ENCODE measurements around the gene AP1B1. TPM values are rescaled to one million over a fixed set of nuclear protein-coding genes. Genes with fewer than 3 reads are reported as not detected.
A peak's percentile ranks its signal among the peaks of the same experiment; 100 is the strongest.

AP1B1 gene
- total RNA-seq, 1 experiment from 2014 or later: 68.1 TPM

DNA sequence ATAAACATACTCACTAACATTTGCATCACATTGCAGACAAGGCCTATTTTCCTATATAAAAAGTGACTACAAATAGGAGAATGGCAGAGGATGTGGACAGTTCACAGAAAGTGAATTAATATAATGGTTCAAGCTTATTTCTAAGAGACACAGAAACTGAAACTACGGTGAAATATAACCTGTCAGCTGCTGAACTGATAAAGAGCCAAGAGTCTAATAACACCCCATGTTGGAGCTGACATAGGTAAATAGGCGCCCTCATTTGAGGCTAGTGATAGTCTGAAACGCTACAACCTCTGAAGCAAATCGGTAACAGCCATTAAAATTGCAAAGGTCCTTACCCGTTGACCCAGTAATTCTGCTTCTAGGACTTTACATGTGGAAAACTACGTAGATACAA is 14.0 kb downstream of the AP1B1 start:
- BruUV-seq (replicated peaks): no TSS peak
- ChIA-PET CTCF (no interaction called here), POLR2A (ENCODE audit: low non-redundant PET) (no interaction called here)
- no peak for DNase-seq (ENCODE audit: low spot score)
- Histone ChIP-seq H3K36me3 (ENCODE audit: insufficient read depth, low read length, poor library complexity, severe bottlenecking) (no peaks in the 10 kb centered on the region), H3K27ac (ENCODE audit: low read depth, low read length, poor library complexity, severe bottlenecking) (no peak overlapping the region), H3K27me3 (replicated peaks; ENCODE audit: insufficient read depth, low read depth, low read length, poor library complexity) (no peaks in the 10 kb centered on the region), H3K4me1 (ENCODE audit: insufficient read depth, low read length, poor library complexity, severe bottlenecking) (peaks cover 5% of the 10 kb centered on the region), H3K9me3 (ENCODE audit: low read depth, low read length, poor library complexity, severe bottlenecking) (no peaks in the 10 kb centered on the region), H3K4me3 (ENCODE audit: low read depth, low read length, poor library complexity, severe bottlenecking) (no peak overlapping the region)
- TF ChIP-seq, protein P1, sequence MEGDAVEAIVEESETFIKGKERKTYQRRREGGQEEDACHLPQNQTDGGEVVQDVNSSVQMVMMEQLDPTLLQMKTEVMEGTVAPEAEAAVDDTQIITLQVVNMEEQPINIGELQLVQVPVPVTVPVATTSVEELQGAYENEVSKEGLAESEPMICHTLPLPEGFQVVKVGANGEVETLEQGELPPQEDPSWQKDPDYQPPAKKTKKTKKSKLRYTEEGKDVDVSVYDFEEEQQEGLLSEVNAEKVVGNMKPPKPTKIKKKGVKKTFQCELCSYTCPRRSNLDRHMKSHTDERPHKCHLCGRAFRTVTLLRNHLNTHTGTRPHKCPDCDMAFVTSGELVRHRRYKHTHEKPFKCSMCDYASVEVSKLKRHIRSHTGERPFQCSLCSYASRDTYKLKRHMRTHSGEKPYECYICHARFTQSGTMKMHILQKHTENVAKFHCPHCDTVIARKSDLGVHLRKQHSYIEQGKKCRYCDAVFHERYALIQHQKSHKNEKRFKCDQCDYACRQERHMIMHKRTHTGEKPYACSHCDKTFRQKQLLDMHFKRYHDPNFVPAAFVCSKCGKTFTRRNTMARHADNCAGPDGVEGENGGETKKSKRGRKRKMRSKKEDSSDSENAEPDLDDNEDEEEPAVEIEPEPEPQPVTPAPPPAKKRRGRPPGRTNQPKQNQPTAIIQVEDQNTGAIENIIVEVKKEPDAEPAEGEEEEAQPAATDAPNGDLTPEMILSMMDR (conservative IDR thresholded peaks at IDR 0.05; ENCODE audit: low read depth, low read length): no peak
- TF ChIP-seq EZH2 (IDR thresholded peaks at IDR 0.05; ENCODE audit: borderline replicate concordance, low read depth, low read length, poor library complexity, severe bottlenecking): no peak
- intact Hi-C loops (cut with micrococcal nuclease; ENCODE audit: unreplicated experiment): no loop called here

DNA sequence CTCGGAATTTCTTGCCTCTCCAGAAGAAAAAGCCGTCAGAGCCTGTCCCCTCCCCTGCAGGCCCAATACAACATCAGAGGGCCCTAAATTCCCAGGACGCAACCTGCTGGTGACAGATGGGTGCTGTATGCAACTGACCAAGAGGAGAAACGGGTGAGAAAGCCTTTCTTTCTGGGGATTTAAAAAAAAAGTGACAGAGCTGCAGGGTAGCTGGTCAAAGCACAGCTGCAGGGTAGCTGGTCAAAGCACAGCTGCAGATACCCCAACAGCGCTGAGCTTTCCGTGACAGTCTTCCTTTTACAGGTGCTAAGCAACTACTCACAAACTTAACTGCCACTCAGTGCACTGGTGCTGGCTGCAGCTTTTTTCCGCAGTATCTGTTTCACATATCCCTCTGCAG is 17.8 kb downstream of the AP1B1 start:
- no peaks in the 10 kb centered on the region for H3K27me3 ChIP-seq (replicated peaks; ENCODE audit: insufficient read depth, low read depth, low read length, poor library complexity)
- no peaks in the 10 kb centered on the region for H3K36me3 ChIP-seq (ENCODE audit: insufficient read depth, low read length, poor library complexity, severe bottlenecking)
- POLR2A ChIA-PET (ENCODE audit: low non-redundant PET): interaction anchor here (0.6 kb wide), 1 partner anchor 399 kb away, joined by 6 read pairs; no protein-coding TSS in a partner anchor
- DNase-seq (ENCODE audit: low spot score): no peak
- intact Hi-C loops (cut with micrococcal nuclease; ENCODE audit: unreplicated experiment): no loop called here
- no peak for TF ChIP-seq EZH2 (IDR thresholded peaks at IDR 0.05; ENCODE audit: borderline replicate concordance, low read depth, low read length, poor library complexity, severe bottlenecking)
- H3K4me1 ChIP-seq (ENCODE audit: insufficient read depth, low read length, poor library complexity, severe bottlenecking): peaks cover 15% of the 10 kb centered on the region
- no TSS peak for BruUV-seq (replicated peaks)
- no peak overlapping the region for H3K27ac ChIP-seq (ENCODE audit: low read depth, low read length, poor library complexity, severe bottlenecking)
- no peak overlapping the region for H3K4me3 ChIP-seq (ENCODE audit: low read depth, low read length, poor library complexity, severe bottlenecking)
- no peaks in the 10 kb centered on the region for H3K9me3 ChIP-seq (ENCODE audit: low read depth, low read length, poor library complexity, severe bottlenecking)
- CTCF ChIA-PET: interaction anchor here (0.7 kb wide), 2 partner anchors 56 to 230 kb away, joined by 3 to 5 read pairs; no protein-coding TSS in a partner anchor

DNA sequence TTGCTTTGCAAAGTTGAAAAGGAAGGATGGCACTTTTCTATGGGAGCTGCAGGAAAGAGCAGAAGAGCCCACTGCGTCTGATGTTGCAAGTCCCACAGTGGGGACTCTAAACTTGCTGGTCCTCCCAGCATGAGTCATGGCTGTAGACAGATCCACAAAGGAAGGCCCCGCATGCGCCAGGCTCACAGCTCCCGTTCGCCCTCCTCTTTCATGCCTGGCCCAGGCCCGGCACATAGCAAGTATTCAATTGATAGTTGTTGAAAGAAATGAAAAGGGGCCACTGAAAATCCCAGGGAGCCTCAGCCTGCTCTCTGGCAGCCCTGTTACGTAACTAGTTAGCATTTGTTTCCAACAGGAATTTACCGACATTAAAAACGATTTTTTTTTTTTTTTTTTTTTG is 18.9 kb downstream of the AP1B1 start:
- no peaks in the 10 kb centered on the region for H3K36me3 ChIP-seq (ENCODE audit: insufficient read depth, low read length, poor library complexity, severe bottlenecking)

More for the DNA sequence above, 18.9 kb downstream of the AP1B1 start:
- BruUV-seq (replicated peaks): no TSS peak
- peak; percentile 93 for DNase-seq (ENCODE audit: low spot score)
- TF ChIP-seq, protein P1 (conservative IDR thresholded peaks at IDR 0.05; ENCODE audit: low read depth, low read length): no peak
- TF ChIP-seq EZH2 (IDR thresholded peaks at IDR 0.05; ENCODE audit: borderline replicate concordance, low read depth, low read length, poor library complexity, severe bottlenecking): no peak
- ChIA-PET CTCF (interaction anchor here (0.7 kb wide), 1 partner anchor 1022 kb away, joined by 5 read pairs; no protein-coding TSS in a partner anchor), POLR2A (ENCODE audit: low non-redundant PET) (interaction anchor here (0.5 kb wide), 1 partner anchor 684 kb away, joined by 5 read pairs; no protein-coding TSS in a partner anchor)
- intact Hi-C loops (cut with micrococcal nuclease; ENCODE audit: unreplicated experiment): no loop called here
- H3K4me3 ChIP-seq (ENCODE audit: low read depth, low read length, poor library complexity, severe bottlenecking): no peak overlapping the region
- H3K27me3 ChIP-seq (replicated peaks; ENCODE audit: insufficient read depth, low read depth, low read length, poor library complexity): no peaks in the 10 kb centered on the region
- peaks cover 15% of the 10 kb centered on the region for H3K4me1 ChIP-seq (ENCODE audit: insufficient read depth, low read length, poor library complexity, severe bottlenecking)
- H3K9me3 ChIP-seq (ENCODE audit: low read depth, low read length, poor library complexity, severe bottlenecking): no peaks in the 10 kb centered on the region
- H3K27ac ChIP-seq (ENCODE audit: low read depth, low read length, poor library complexity, severe bottlenecking): peak overlapping the region; percentile 42
